Measurements from ENCODE around the gene NRTN. TPM values are rescaled to one million over a fixed set of nuclear protein-coding genes. Genes with fewer than 3 reads are reported as not detected.

The NRTN gene
- polyA plus RNA-seq, 1 donor from 2014 or later: 0.62 TPM

GRCh38 chr19:5785423-5785822 is 19.4 kb upstream of the NRTN start:
- Histone ChIP-seq H3K79me2 (replicated peaks; ENCODE audit: insufficient read depth, low read length) (no peaks in the 10 kb centered on the region), H3K4me2 (ENCODE audit: low read length) (no peak overlapping the region), H3K9me3 (ENCODE audit: low read length) (no peaks in the 10 kb centered on the region), H3K27me3 (ENCODE audit: insufficient read depth, low read depth, low read length) (no peaks in the 10 kb centered on the region), H3K9me2 (ENCODE audit: insufficient read depth, low read length) (no peaks in the 10 kb centered on the region), H3K27ac (ENCODE audit: low read length) (no peak overlapping the region), H3K36me3 (ENCODE audit: insufficient read depth, low read length) (no peaks in the 10 kb centered on the region), H3K4me3 (ENCODE audit: low read length) (no peak overlapping the region), H3K9ac (ENCODE audit: low read length) (no peak overlapping the region), H2AFZ (ENCODE audit: low read depth, low read length) (no peak overlapping the region), H3F3A (ENCODE audit: insufficient read depth, low read length, poor library complexity, severe bottlenecking) (no peaks in the 10 kb centered on the region), H4K20me1 (ENCODE audit: insufficient read depth) (no peaks in the 10 kb centered on the region)
- TF ChIP-seq POLR2AphosphoS5 (IDR thresholded peaks at IDR 0.05): no peak
- TF ChIP-seq MXI1 (conservative IDR thresholded peaks at IDR 0.05; ENCODE audit: poor library complexity, severe bottlenecking): no peak
- no peak for TF ChIP-seq EP300 (conservative IDR thresholded peaks at IDR 0.05; ENCODE audit: poor library complexity, severe bottlenecking)
- no peak for TF ChIP-seq TAF1 (IDR thresholded peaks at IDR 0.05; ENCODE audit: low read depth)
- no peak for TF ChIP-seq EZH2 (IDR thresholded peaks at IDR 0.05; ENCODE audit: borderline replicate concordance, insufficient read depth, low read length, poor library complexity, severe bottlenecking)
- no peak for TF ChIP-seq SMC3 (conservative IDR thresholded peaks at IDR 0.05; ENCODE audit: poor library complexity)
- no peak for TF ChIP-seq REST (IDR thresholded peaks at IDR 0.05; ENCODE audit: borderline replicate concordance)
- no peak for TF ChIP-seq RAD21 (conservative IDR thresholded peaks at IDR 0.05)
- TF ChIP-seq, protein P1, sequence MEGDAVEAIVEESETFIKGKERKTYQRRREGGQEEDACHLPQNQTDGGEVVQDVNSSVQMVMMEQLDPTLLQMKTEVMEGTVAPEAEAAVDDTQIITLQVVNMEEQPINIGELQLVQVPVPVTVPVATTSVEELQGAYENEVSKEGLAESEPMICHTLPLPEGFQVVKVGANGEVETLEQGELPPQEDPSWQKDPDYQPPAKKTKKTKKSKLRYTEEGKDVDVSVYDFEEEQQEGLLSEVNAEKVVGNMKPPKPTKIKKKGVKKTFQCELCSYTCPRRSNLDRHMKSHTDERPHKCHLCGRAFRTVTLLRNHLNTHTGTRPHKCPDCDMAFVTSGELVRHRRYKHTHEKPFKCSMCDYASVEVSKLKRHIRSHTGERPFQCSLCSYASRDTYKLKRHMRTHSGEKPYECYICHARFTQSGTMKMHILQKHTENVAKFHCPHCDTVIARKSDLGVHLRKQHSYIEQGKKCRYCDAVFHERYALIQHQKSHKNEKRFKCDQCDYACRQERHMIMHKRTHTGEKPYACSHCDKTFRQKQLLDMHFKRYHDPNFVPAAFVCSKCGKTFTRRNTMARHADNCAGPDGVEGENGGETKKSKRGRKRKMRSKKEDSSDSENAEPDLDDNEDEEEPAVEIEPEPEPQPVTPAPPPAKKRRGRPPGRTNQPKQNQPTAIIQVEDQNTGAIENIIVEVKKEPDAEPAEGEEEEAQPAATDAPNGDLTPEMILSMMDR (IDR thresholded peaks at IDR 0.05; ENCODE audit: poor library complexity, severe bottlenecking): no peak

GRCh38 chr19:5786593-5787408 is 18.1 kb upstream of the NRTN start:
- TF ChIP-seq REST (IDR thresholded peaks at IDR 0.05; ENCODE audit: borderline replicate concordance) (no peak), TAF1 (IDR thresholded peaks at IDR 0.05; ENCODE audit: low read depth) (no peak)
- TF ChIP-seq, protein P1 (IDR thresholded peaks at IDR 0.05; ENCODE audit: poor library complexity, severe bottlenecking): no peak
- Histone ChIP-seq H3K4me3 (ENCODE audit: low read length) (no peak overlapping the region), H3K9me3 (ENCODE audit: low read length) (no peaks in the 10 kb centered on the region), H3K9me2 (ENCODE audit: insufficient read depth, low read length) (no peaks in the 10 kb centered on the region), H3K27ac (ENCODE audit: low read length) (no peak overlapping the region), H3K27me3 (ENCODE audit: insufficient read depth, low read depth, low read length) (no peaks in the 10 kb centered on the region), H3K9ac (ENCODE audit: low read length) (no peak overlapping the region), H4K20me1 (ENCODE audit: insufficient read depth) (no peaks in the 10 kb centered on the region), H3F3A (ENCODE audit: insufficient read depth, low read length, poor library complexity, severe bottlenecking) (no peaks in the 10 kb centered on the region), H3K79me2 (replicated peaks; ENCODE audit: insufficient read depth, low read length) (no peaks in the 10 kb centered on the region), H2AFZ (ENCODE audit: low read depth, low read length) (no peak overlapping the region), H3K36me3 (ENCODE audit: insufficient read depth, low read length) (no peaks in the 10 kb centered on the region), H3K4me2 (ENCODE audit: low read length) (no peak overlapping the region)
